HG03159 (cell line): ENCODE measurements around the gene SLC39A7.
A peak's percentile ranks its signal among the peaks of the same experiment; 100 is the strongest.

ENCODE experiments used
- ATAC-seq: cut with Tn5 transposase; IDR thresholded peaks from one replicate; pipeline ENCODE4 v1.9.1; 2021; ENCODE audit warnings: mild to moderate bottlenecking, moderate library complexity; ENCODE audit not compliant: unreplicated experiment

SLC39A7 gene

GRCh38 chr6:33189625-33190448 is 10.8 kb upstream of the SLC39A7 start:
- ATAC-seq: no peak

DNA sequence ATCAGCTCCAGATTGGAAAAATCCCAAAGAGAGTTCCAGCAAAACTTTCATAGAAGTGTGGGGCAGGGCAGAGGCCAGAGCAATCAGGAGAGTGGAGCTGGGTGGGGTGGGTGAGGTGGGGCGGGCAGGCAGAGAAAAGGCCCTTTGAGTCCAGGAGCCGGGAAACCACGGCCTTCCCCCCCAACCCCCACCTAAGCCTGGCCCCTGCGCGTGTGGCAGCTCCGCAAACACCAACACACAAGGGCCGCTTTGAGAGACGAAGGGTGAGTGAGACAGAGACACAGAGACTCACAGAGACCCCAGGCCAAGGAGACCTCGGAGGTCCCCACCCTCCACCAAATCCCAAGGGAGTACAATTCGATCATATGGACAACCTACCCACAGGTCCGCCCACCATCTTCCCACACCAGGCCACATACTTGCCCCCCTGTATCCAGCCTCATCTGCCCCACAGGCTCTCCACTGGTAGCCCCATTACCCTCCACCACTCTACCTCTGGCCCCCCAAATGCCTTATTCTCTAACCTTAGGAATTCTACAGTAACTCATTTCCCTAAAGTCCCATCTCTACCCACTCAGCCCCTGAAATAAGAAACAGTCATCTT is 10.1 kb upstream of the SLC39A7 start:
- ATAC-seq: no peak

DNA sequence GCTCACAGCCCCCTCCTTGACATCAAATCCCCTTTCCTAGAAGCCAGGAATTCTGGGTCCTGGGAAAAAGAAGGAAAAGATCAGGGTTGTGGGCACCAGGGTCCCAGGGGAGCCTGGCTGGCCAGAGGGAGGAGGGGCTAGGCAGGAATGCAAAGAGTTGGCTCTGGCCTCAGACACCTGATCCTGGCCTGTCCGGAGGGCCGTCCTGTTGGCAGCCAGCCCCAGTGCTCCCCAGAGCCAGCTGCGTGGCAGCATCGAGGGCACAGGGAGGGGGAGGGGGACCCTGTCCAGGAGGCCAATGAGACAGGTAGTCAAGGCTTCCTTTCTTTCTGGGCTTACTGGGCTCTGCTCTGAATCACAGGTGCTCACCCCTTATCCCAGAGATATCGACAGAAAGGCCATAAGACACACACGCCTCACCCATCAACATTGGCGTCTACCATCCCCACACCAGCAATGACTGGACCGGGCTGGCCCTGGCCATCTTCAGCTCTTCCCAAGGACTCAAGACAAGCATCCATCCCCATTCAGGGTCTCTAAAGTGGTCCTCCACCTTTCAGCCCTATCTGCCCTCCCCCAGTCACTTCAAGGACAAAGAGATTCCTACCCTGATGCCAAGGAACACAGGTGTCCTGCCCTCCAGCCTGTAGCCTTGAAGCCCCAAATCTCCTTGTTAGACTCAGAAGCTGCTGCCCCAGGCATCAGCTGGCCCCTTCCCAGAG is 9.1 kb upstream of the SLC39A7 start:
- no peak for ATAC-seq

GRCh38 chr6:33192105-33192646 is 8.5 kb upstream of the SLC39A7 start, which contains the start of gene COL11A2:
TSS of gene COL11A2 (minus strand) at chr6:33192467. CDS start at chr6:33192240, 227 bp downstream.
- ATAC-seq: no peak

- ATAC-seq: no peak
Measured at GRCh38 chr6:33192671-33193602, 7.7 kb upstream of the SLC39A7 start.

DNA sequence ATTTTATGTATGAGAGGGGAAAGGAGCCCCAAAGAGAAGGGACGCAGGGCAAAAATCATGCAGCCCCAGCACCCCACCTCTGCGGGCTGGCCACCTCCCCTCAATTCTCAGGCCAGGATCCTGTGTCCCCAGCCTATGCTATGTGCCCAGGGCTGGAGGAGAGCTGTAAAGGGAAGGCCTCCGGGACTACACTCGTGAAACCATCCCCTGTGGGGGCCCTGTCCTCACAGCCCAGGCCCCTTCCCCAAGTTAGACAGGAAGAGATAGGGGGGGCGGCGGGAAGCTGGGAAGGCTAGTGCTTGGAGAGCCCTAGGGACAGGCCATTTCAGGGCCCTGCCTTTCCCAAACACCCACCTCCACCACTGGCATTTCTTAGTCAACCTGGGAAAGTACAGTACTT is 7.0 kb upstream of the SLC39A7 start:
- no peak for ATAC-seq

GRCh38 chr6:33194431-33194979 is 6.2 kb upstream of the SLC39A7 start:
- no peak for ATAC-seq

- ATAC-seq: no peak
Measured at GRCh38 chr6:33195304-33196165, 5.1 kb upstream of the SLC39A7 start.

DNA sequence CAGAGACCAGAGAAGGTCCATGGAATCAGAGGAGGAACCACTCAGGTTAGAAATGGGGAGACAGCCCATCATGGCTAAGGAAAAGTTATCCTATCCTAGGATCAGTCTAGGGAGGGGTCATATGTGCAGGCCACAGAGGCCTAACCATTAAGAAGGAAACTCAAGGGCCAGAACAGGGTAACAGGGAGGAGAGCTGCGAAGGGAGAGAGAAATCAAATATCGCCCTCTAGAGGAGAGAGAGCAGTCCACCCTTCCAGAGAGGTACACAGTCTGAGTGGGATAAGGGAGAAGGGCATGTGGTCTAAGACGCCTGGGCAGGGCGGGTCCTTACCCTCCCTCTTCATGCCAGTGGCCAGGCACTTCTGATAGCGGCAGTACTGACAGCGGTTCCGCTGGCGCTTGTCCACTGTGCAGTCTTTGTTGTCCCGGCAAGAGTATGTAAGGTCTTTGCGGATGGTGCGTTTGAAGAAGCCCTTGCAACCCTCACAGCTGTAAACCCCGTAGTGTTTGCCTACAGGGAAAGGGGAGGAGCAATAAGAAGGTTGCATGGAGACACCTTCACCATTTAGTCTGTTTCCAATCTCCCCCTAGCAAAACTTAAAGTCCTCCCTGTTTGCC is 3.1 kb upstream of the SLC39A7 start:
- ATAC-seq: no peak

- ATAC-seq: no peak
Measured at GRCh38 chr6:33198159-33198852, 2.4 kb upstream of the SLC39A7 start.

- no peak for ATAC-seq
Measured at GRCh38 chr6:33198853-33199436, 1.7 kb upstream of the SLC39A7 start.

DNA sequence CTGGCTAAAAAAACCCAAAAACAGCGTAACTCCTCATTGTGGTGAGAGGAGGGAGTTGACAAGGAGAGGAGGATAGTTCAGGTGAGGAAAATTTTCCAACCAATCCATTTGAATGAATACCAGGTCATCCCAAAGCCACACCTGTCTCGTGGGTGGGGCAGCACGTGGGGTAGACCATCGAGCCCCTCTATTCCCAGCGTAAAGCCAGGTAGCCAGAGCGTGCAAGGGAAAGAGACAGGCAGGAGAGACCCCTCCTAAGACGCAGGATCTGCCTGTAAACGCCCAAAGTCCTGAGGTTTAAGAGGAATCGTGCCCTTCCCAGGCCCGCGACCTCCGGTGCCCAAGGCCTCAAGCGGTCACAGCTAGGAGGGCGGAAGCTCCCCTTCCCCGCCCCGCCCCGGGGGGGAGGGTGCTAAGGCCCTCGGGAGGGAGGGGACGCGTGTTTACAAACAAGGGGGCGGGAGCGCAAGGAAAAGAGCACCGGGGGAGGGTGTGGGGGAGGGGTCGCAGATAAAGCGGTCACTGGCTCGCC is 914 bp upstream of the SLC39A7 start:
- ATAC-seq: peak; percentile 11

DNA sequence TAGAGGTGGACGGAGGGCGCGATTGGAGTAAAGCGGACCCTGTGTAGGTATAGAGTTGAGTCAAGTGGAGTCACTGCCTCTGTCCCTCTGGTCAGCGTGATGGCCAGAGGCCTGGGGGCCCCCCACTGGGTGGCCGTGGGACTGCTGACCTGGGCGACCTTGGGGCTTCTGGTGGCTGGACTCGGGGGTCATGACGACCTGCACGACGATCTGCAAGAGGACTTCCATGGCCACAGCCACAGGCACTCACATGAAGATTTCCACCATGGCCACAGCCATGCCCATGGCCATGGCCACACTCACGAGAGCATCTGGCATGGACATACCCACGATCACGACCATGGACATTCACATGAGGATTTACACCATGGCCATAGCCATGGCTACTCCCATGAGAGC is 479 bp downstream of the SLC39A7 start:
- no peak for ATAC-seq

- no peak for ATAC-seq
Measured at GRCh38 chr6:33201935-33202334, 1.3 kb downstream of the SLC39A7 start.

DNA sequence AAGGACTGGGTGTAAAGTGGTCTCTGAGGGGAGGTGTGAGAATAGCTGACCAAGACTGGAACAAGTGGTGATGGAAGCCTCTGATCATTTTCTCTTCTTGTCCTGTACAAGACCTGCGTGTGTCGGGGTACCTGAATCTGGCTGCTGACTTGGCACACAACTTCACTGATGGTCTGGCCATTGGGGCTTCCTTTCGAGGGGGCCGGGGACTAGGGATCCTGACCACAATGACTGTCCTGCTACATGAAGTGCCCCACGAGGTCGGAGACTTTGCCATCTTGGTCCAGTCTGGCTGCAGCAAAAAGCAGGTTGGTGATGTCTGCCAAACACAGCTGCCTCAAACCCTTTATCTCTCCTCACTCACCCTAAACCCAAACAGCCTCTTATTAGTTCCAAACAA is 2.1 kb downstream of the SLC39A7 start:
- no peak for ATAC-seq

DNA sequence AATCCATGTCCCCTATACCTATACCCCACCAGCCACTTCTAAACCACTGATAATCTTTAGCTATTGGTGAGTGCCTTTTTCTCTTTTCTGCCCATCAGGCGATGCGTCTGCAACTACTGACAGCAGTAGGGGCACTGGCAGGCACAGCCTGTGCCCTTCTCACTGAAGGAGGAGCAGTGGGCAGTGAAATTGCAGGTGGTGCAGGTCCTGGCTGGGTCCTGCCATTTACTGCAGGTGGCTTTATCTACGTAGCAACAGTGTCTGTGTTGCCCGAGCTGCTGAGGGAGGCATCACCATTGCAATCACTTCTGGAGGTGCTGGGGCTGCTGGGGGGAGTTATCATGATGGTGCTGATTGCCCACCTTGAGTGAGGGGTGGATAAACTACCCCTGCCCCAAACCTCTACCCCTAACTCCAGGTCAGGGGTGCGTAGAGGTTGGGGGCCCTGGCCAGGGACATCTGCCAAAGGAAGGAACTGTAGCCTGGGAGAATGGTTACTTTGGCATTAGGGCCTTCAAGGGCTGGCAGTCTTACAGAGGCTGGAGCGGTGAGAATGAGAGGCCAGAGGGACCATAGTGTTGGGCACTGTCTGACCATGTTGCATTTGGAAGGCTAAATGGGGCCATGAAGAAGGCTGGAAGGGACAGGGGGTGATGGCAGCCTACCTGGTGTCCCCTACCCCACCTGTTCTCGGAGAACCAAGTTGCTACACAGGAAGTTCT is 2.9 kb downstream of the SLC39A7 start:
- ATAC-seq: no peak

- no peak for ATAC-seq
Measured at GRCh38 chr6:33204165-33204414, 3.4 kb downstream of the SLC39A7 start.
